ENCODE measurements around the gene SLC10A1.
"Not testable (repeated sequence)": the region's sequence is repeated elsewhere in the genome, so short reads cannot be mapped to it uniquely, and the experiment has no call there.

DNA sequence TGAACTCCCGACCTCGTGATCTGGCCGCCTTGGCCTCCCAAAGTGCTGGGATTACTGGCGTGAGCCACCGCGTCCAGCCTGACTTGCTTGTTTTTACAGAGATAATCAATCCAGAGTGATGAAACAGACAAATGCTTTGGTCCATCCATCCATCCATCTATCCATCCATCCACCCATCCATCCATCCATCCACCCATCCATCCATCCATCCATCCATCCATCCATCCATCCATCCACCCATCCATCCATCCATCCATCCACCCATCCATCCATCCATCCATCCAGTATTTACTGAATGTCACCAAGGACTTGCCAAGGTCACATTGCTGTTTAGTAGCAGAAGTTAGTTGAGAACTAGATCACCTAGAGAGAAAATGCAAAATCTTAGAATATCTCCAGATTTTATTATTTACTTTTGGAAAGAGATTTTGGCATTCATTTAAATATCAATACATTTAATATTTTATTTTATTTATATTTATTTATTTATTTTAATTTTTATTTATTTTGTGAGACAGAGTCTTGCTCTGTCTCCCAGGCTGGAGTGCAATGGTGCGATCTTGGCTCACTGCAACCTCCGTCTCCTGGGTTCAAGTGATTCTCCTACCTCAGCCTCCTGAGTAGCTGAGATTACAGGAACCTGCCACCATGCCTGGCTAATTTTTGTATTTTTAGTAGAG lies 65.0 kb downstream of the SLC10A1 start:
- not testable (repeated sequence) for TF ChIP-seq EZH2phosphoT487 (IDR thresholded peaks at IDR 0.05; ENCODE audit: borderline replicate concordance); CTCF (conservative IDR thresholded peaks at IDR 0.05; ENCODE audit: low read length)
